Stomach (tissue), 4 donors: Measurements from ENCODE around the gene AIG1.

Experiments
- CTCF ChIP-seq, 7 experiments: fragments of 450-650 bp in 4 of 7; fragments of 200-600 bp in 3 of 7; sonication (generic) in 3 of 7; IDR thresholded peaks; one replicate each; pipeline ENCODE4 v1.5.1; 2016 to 2019; ENCODE audit warnings: antibody characterized with exemption in 7 of 7, control low read depth in 2 of 7, mild to moderate bottlenecking in 1 of 7
- POLR2A ChIP-seq, 4 donors: fragments of 450-650 bp; IDR thresholded peaks; one replicate each; pipeline ENCODE4 v1.6.1; 2016; ENCODE audit warnings: antibody characterized with exemption in 4 of 4, control low read depth in 2 of 4, mild to moderate bottlenecking in 1 of 4, moderate library complexity in 1 of 4
- POLR2AphosphoS5 ChIP-seq, 3 donors: sonication (generic); formaldehyde crosslinking; IDR thresholded peaks; one replicate each; pipeline ENCODE4 v1.6.1; 2016; ENCODE audit warnings: antibody characterized with exemption in 3 of 3

GRCh38 chr6:143149771-143150170, 89.1 kb downstream of the AIG1 start:
- TF ChIP-seq POLR2AphosphoS5 (IDR thresholded peaks at IDR 0.05) (no peak), CTCF (IDR thresholded peaks at IDR 0.05) (no peak), POLR2A (IDR thresholded peaks at IDR 0.05) (no peak)
